Activated CD4-positive, alpha-beta T cell treated with anti-CD3 and anti-CD28 coated beads for 24 hours (primary cell): ENCODE results near the gene CTNND2.

Source experiments
- DNase-seq, 2 donors: peaks; one replicate each; pipeline ENCODE4 v3.0.0-alpha.2; 2020; ENCODE audit warnings: low read depth in 2 of 2

CTNND2 gene

DNA sequence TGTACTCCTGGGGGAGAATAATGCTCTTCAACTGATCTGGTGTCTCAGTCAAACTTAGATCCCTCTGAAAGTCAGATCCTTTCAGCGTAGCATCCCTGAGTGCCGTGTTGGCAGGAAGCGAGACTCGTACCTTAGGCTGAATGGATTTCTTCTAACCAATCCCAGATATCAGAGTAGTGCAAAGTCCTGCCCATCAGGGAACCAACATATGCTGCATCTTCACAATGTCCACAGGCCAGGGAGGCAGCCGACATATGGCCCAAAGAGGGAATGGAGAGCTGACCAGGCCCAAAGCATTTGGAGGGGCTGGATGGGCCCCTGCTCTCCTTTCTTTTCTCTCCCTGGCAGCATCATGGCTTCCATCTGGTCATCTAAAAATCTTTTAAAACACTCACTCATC lies 646.2 kb downstream of the CTNND2 start:
- DNase-seq = no peak

DNA sequence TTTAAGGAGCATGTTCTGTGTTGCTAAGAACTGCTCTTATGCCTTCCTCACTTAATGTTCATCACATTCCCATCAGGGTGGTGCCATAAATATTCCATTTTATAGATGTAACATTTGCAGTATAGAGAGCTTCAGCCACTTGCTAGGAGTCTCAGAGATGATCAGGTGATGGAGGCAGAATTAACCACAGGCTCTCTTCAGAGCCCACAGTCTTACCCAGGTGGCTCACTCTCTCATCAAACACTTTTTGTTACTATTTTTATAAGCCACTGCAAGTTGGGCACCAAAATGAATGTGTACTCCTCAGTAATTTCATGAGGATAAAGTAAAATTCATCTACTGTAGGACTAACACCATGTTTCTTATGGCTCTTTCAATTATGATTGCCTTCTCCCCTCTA lies 651.7 kb downstream of the CTNND2 start:
- no peak for DNase-seq

DNA sequence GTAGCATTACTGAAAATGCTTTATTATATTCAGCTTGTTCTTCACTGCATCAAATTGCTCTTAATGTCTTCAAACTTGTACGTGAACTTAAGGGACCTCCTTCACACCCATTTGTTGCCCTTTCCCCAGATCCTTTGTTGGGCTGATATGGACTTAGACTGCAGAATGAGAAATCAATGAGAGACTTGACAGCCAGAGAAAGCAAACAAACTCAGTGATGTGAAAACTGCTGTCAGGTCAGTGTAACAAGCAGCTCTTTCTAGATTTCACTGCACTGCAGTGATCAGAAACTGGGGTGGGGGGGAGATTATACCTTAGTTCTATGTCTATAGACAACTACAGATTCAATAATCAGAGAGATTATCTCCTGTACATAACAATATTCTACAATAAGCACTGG lies 652.2 kb downstream of the CTNND2 start:
- no peak for DNase-seq

DNA sequence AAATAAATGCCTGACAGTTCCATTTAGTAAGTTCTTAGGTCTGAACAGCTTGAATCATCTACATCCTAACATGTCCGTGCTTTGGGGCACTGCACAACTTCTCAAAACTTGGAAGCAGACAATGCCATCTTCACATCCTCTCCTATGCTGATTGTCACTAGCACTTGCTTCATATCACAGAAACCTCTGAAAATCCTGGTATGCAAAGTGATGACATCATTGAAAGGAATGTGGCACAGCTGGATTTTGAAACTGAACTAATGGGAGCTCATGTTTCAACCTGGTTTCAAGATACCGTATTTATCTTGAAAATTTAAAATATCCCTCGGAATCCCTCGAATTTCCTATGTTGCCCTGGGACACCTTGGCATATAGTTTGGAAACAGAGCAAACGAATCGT lies 653.0 kb downstream of the CTNND2 start:
- no peak for DNase-seq

DNA sequence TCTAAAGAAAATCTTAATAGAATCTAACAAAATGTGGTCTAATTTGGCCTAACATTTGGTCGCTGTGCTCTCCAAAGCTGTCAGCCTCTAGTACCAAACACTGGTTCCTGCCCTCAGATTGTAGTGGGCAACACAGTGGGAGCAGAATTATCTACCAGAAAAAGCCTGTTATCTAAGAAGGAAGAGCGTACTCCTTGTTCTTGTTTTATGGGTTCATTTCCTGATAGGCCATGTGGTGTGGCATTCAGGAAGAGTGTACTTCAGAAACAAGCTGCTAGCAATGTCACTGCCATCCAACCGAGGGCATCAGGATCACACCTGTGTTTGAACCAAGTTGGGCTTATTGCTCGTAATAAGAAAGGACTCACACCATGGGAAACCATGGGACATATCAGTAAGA lies 655.3 kb downstream of the CTNND2 start:
- DNase-seq = no peak

DNA sequence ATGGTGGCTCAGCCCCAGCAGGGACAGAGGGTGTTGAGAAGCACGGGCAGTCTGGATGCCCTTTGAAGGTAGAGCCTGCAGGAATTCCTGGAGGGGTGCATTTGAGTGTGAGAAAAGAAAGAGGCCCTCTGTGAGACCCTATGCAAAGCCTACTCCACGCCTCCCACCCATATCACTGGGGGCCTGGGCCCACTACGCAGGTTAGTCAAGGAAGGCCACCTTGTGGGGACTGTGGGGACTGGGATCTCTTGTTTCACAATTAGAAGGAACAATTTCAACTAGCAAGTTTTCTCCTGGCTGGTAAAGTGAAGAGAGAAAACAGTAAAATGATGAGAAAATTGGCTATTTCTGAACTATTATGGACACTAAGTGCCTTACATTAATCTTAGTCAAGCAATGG lies 657.0 kb downstream of the CTNND2 start:
- no peak for DNase-seq

DNA sequence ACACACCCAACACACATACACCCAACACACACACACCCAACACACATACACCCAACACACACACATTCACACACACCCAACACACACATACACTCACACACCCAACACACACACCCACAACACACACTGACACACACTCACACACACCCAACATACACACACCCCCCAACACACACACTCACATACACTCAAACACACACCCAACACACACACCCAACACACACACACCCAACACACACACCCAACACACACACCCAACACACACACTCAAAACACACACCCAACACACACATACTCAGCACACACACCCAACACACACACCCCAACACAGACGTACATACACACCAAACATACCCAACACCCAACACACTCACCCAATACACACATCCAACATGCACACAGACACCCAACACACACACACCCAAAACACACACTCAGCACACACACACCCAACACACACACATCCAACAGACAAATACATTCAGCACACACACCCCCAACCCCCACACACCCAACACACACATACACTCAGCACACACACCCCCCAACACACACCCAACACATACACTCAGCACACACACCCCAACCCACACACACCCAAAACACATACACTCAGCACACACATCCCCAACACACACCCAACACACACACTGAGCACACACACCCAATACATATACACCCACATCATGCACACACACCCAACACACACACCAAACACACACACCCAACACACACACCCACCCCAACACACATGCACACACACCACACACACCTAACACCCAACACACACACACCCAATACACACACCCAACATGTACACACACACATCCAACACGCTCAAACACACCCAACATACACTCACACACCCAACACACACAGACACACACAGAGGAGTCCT lies 663.7 kb downstream of the CTNND2 start:
- DNase-seq = no peak

DNA sequence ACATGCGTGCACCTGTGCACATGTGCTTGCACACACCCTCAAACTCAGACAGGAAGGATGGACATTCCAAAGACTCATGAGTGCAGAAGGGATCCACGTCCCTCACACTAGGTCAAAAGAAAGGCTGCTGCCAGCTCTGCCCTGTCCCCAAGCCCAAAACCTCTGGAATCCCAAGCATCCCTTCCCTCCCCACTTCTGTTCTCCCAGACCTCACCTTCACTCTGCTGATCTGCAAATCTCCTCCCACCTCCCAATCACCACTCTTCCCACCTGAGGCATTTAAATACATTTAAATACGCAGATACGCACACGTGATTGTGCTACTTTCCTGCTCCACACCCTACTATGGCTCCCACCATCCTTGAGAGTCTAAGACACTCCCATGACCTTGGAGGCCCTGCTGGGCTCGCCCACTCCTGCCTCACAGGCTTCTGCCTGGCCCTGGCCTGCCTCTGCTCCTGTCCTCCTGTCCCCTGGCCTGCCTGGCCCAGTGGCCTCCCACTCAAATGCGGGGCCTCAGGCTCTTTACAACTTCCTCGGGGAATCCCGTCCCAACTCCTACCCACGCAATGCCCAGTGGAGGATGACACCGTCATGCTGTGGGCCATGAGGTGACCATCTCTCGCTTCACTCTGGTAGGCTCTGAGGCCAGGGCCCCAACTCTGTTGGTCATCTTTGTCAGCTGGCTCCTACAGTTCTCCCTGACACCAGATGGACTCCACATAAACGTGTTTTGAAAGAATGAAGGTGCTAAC lies 664.8 kb downstream of the CTNND2 start:
- DNase-seq = no peak

DNA sequence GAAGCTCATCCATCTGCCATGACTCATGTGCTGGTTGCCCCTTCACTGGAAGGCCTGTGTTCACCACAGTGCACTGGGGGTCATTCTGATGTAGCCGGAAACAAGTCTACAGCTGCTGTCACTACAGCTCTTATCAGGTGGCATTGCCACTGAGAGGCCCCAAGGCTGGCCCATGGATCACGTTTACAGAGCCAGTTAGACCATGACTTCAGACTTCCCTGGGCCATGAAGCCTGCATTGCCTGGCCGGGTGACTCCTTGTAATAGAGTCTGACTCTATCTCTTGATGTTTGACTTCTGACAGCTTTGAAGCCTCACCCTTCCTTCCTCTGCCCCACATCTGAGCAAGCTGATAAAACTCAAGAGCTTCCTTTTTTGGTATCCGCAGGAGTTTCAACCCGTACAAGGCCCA lies 669.7 kb downstream of the CTNND2 start:
- no peak for DNase-seq

DNA sequence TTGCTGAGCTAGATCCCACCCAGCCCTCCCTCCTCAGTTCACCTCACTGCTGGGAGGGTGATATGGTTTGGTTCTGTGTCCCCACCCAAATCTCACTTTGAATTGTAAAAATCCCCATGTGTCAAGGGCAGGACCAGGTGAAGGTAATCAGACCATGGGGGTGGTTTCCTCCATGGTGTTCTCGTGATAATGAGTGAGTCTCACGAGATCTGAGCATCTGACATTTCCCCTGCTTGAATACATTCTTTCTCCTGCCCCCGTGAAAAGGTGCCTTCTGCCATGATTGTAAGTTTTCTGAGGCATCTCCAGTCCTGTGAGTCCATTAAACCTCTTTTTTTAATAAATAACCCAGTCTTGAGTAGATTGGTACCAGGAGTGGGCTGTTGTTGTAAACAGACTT lies 673.4 kb downstream of the CTNND2 start:
- no peak for DNase-seq

DNA sequence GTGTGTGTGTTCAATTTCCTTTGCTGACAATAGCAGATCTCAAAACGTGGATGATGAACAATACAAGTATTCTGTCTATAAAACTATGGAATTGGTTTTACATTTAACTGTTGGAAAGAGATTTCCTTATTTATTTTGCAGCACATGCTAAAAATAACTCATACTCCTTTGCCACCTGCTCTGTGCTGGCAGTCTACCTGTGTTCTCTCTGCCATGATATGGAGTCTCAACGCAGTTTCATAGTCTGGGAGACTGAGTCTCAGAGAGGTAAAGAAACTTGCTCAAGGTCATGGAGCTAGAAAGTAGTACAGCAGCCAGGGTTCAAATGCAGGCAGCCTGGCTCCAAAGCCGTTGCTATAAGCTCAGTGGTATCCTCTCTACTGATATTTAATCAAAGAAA lies 677.2 kb downstream of the CTNND2 start:
- DNase-seq = no peak

DNA sequence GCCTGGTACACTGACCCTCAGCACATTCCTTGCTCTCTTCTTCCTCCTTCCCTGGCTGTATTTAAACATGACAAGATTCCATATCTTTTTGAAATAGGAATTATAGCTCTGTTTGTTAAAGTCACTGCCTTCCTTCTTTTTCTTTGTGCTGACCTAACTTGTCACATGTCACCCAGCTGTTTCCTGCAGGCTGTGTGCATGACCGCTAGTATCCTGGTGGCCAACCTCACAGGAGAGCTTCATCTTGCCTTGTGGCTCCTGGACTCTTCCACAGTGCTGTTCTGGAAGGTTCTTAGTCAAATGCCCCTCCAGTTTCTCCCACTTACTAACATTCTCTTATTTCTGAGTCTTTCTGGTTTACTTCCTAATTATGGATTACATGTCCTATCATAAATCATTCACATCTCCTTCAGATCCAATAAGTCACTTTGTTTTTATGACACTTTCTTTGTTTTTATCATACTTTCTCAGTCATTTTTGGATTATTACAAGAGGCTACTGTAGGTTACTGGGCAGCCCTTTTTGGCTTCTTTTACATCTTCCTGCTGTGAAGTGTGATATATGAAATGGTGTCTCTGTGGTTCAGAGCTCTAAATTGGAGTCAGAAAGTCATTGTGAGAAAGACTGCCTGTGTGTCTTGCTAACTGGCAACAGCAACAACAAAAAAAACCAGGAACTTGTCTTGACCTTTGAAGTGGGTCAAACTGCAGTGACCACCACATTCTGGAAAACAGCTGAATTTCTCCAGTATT lies 679.6 kb downstream of the CTNND2 start:
- DNase-seq = no peak

DNA sequence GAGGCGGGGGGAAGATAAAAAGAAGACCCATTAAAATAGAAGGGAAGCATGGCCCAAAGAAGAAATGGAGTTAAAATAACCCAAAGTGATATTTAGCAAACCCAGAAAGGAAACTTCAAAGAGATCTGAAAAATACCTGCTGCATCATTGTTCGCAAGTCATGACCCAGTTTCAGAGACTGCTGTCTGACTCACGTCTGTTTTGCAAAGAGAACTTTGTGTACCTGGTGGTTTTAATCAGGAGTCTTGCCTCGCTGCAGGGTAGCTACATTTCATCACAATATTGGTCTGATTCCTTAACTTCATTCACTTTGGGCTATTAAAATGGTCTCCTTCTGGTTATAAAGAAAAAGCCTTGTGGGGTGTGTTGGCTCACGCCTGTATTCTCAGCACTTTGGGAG lies 682.1 kb downstream of the CTNND2 start:
- DNase-seq = no peak

DNA sequence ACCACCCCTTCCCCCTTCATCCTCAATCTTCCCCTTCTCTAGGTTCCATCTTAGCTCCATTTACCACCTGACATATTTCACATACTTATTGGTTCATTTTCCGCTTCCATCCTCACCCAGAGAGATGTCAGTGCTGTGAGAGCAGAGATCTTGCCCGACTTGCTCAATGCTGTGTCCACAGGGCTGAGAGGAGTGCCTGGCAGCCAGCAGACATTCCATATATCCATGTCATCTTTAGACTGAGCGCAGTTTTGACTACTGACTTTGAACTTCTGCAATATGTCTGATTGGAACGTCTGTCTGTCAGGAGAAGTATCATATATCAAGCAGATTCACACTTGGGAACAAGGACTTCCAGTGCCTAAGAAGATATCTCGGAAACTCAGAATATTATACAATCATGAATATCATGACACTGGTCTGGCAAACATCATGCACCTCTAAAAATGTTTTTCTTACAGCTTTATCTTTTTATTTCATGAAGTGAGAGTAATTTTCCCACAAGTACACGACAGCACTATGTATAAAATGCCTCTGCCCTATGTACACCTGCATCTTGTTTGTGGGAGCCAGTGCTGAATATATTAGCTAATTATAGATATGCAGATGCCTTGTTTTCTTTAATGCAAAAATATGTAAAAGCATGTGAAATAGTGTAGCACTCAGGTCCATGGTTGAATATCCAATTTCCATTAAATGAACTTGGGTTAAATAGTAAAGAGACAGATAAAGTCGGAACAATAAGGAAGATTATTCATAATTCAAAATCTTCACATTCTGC lies 689.2 kb downstream of the CTNND2 start:
- no peak for DNase-seq

DNA sequence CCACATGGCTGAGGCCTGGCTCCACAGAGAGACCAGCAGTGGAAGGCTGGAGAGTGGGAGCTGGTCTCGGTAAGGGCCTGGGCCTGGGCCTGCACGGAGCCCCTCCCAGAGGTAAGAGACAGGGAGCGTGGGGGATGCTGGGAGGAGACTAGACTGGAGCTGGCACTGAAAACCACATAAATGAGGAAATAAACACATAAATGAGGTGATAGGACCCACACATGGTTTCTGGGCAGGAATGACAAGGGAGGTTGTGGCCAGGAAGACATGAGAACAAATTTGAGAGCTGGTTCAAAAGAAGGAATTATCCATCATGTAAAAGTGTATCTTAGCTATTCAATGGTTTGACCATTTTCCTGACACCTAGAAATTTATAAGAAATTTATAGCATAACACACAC lies 691.5 kb downstream of the CTNND2 start:
- DNase-seq = no peak

DNA sequence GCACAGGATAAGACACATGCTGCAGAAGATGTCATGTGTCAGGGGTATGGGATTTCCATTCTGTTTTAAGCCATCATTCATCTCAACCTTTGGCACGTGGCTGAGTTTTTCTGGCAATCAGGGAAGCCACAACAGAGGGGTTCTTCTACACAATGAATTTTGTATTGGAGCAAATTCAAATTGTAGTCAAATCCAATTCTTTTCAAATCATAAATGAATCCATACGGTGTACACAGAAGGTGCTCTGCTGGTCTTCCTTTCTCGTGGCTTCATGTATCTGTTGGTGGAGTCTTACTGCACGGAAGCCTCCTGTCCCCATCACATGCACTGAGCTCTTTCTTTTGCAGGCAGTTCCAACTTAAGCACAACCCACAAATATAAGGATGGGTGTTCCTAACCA lies 706.5 kb downstream of the CTNND2 start:
- DNase-seq = no peak

DNA sequence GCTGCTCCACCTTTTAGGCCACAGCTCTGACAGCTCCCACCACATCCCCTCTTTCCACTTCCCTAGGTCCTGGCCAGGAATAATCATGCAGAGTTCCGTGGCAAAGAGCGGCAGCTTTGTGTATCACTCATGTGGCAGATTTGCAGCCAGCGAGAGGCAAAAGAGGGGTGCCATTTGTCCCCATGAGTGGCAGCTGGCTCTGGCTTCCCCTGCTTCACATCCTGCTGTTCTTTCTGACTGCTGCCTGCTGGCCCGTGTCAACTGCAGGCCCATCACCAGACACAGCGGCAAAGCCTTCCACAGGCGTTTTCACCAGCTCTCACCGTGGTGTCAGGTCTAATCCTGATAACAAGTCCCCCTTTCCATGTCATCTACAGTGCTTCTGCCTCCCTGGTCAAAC lies 712.6 kb downstream of the CTNND2 start:
- DNase-seq = no peak

DNA sequence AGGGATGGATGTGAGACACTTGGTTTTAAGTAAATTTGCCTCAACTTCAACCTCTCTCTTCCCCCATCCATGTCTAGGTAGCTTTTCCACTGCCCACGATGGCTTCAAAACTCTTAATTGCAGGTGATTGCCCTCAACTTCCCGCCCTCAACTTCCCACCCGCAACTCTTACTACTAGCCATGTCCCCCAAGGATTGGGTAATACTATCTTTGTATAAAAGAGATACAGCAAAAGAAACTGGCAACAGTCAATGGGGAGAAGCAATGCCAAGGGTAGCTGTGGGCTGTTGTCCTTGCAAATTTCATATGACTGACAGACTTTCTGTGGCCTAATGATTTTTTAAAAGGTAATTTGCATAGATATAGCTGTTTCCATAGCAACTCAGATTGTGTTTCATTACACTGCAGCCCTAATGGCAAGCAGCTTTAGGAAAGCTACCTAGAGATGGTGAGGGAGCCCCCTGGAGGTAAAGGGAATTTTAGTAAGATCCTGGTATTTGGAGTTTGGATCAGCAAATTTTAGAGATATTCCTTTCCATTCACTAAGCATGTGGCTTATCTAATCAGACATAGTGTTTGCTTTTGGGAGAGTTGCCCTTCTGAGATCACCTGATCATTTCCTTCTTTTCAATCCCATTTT lies 721.7 kb downstream of the CTNND2 start:
- DNase-seq = no peak

DNA sequence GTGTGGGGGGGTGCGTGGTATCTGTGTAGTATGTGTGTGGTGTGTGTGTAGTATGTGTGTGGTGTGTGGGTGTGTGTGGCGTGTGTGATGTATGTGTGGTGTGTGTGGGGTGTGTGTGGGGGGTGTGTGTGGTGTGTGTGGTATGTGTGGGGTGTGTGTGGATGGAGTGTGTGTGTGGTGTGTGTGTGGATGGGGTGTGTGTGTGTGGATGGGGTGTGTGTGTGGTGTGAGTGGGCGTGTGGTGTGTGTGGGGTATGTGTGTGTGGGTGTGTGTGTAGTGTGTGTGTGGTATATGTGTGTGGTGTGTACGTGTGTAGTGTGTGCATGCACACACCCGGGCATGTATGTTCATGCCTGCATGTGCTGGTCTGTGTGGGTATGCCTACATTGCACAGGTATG lies 722.3 kb downstream of the CTNND2 start:
- no peak for DNase-seq

DNA sequence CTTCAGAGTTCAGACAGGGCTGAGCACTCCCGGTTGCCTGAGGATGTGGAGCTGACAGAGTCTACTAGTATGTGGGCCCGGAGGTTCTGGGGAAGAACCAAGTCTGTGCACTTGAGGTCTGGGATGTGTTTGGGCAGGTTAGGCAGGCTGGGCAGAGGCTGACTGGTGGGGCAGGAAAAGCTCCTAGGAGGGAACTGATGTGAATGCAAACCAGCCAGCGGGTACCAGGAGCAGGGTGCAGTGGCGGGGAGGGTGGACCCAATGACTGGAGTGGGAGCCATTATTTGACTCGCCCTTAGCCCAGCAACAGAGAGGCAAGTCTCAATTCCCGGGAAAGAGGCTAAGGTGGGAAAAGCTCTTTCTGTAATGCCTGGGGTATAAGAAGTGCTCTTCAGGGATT lies 723.4 kb downstream of the CTNND2 start:
- DNase-seq = no peak

DNA sequence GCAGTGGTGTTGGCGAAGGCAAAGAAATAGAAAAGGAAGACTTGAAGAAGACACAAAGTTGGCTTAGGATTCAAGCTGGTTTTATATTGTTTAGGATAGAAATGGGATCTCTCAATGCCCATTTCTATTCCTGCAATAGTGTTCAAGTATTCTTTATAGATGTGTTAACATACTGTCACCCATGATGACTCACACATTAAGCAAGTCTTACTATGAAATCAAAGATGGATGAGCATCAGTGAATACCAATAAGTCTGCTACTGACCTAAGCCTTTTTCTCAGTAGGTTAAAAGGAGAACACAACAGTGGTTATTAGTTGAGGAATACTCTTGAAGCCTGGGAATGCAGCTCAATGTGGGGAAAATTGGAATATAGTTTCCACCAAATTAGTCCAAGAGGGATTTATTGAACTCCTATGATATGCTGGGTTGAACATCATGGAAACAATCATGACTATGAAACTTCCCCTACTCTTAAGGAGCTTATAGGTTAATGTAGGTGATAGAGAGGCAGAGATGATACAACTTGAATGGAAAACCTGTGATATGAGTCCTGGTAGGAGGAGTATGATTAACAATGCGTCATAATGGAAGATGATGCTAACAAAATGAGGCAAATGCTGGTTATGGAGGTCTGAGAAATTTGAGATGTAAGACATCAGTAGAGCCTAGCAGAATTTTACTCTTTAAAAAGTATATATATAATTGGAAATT lies 726.1 kb downstream of the CTNND2 start:
- no peak for DNase-seq
